Stimulated activated CD8-positive, alpha-beta memory T cell treated with anti-CD3 and anti-CD28 coated beads, Interleukin-2, amount 100 ng/mL, for 1 hour (primary cell): ENCODE results near the gene MARF1.
"Not testable (repeated sequence)": the region's sequence is repeated elsewhere in the genome, so short reads cannot be mapped to it uniquely, and the experiment has no call there.

Experiments used
- DNase-seq, 2 donors: peaks; one replicate each; pipeline ENCODE4 v3.0.0-alpha.2; 2020; ENCODE audit warnings: low read depth in 2 of 2

MARF1 gene

DNA sequence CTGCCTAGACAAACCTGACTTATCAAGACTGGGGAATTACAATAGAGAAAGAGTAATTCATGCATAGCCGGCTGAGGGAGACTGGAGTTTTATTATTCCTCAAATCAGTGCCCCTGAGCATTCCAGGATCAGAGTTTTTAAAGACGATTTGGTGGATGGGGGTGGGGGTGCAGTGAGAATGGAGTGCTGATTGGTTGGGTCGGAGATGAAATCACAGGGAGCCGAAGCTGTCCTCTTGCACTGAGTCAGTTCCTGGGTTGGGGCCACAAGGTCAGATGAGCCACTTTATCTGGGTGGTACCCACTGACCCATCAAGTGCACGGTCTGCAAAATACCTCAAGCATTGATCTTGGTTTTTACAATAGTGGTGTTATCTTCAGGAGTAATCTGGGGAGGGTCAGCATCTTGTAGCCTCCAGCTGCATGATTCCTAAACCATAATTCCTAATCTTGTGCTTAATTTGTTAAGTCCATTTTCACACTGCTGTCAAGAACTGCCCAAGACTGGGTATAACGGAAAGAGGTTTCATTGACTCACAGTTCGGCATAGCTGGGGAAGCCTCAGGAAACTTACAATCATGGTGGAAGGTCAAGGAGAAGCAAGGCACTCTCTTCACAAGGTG, 69.6 kb downstream of the MARF1 start:
- DNase-seq: no peak

- DNase-seq: no peak
Observed at GRCh38 chr16:15572329-15573001, 70.5 kb downstream of the MARF1 start.

- DNase-seq: no peak
Observed at GRCh38 chr16:15571557-15571956, 71.4 kb downstream of the MARF1 start.

GRCh38 chr16:15570666-15571065, 72.3 kb downstream of the MARF1 start:
- not testable (repeated sequence) for DNase-seq

DNA sequence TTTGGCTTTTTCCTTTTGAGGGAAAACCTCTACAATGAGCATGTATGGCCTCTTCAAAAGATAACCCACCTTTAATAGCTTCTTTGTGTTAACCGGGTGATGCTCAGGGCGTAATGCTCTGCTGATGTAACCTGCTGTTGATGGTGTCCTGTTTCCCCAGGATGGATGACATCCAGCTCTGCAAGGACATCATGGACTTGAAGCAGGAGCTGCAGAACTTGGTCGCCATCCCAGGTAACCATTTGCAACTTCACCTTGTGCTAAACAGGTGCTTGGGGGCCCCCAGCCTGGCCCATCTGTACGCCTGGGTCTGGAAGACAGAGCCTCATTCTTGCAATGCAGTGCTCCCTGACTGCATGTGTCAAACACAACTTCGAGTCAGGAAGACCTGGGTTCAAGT, 75.1 kb downstream of the MARF1 start:
- DNase-seq: no peak

GRCh38 chr16:15566095-15566494, 76.9 kb downstream of the MARF1 start:
- DNase-seq: no peak

GRCh38 chr16:15564604-15565339, 78.2 kb downstream of the MARF1 start:
- no peak for DNase-seq

DNA sequence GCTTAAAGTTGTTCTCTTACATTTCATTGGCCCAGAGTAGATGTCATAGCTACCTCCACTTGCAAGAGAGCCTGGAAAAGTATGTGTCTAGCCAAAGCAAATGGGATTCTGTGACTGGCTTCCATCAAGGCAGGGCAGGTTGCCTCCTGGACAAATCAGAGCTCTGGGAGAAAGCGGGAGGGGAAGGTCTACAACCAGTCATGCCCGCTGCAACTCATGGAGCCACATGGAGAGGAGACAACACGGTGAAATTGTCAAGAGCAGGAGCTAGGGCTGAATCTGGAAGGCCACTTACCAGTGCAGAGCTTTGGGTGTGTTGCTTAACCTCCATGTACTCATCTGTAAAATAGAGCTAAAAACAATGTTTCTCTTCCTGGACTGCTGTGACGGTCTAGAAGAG, 83.8 kb downstream of the MARF1 start:
- no peak for DNase-seq

- no peak for DNase-seq
Observed at GRCh38 chr16:15557258-15557657, 85.7 kb downstream of the MARF1 start.

- DNase-seq: no peak
Observed at GRCh38 chr16:15556130-15556529, 86.8 kb downstream of the MARF1 start.

DNA sequence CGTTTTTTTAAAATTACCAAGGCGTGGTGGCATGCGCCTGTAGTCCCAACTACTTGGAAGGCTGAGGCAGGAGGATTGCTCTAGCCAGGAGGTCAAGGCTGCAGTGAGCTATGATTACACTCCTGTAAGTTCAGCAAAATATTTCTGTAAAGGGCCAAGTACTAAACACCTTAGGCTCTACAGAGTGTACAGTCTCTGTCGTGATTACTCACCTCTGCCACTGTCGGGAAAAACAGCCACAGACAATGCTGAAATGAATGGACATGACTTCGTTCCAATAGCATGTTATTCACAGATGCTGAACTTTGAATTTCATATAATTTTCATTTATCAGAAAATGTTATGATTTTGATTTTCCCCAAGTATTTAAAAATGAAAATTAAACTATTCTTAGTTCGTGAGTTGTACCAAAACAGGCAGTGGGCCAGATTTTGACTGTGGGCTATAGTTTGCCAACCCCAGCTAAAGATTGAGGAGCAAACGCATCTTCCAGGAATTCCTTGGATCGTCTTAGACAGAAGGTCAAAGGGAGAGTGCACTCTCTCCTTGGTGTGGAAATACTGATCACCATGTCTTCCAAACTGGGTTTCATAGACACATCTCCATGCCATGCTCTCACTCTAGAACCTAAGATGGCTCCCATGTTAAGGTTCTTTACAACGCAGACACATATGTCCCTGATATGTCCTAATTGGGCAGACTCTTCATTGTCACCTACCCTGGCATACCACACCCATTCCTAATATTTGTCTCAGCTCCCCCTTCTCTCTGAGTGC, 89.5 kb downstream of the MARF1 start:
- no peak for DNase-seq

DNA sequence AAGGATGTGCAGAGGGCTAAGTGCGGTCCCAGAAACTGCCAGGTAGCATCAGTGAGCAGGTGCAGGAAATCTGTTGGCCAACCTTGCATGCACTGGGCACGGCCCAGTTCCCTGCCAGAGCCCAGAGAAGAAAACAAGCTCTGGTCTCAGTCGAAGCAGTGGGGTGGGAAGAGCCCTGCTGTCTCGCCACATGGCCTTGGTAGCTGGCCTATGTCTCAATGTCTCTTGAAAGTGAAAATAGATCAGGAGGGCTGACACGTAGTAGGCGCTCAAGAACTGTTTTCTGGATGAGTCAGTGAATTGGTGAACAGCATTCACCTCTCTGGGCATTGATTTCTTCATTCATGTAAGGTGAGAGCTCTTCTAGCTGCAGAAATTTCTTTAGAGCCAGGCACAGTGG, 90.4 kb downstream of the MARF1 start:
- DNase-seq: no peak

DNA sequence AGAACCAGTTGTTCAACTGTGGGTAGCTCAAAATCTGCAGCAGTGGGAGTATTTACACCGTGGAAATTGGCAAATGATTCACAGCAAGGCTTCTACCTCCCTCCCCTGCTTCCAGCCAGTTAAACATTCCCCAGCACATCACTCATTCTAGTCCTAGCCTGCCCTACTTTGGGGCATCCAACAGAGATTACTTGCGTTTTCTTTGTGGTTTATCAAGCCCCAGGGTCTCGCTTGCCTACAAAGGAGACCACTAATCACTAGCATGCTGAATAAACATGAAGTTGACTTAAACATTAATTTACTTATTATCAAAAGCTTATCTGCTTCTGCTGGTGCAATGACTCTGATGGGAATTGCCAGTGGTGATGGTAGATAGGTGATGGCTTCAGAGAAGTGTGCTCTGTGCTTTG, 94.5 kb downstream of the MARF1 start:
- DNase-seq: no peak

- no peak for DNase-seq
Observed at GRCh38 chr16:15547768-15548096, 95.2 kb downstream of the MARF1 start.

DNA sequence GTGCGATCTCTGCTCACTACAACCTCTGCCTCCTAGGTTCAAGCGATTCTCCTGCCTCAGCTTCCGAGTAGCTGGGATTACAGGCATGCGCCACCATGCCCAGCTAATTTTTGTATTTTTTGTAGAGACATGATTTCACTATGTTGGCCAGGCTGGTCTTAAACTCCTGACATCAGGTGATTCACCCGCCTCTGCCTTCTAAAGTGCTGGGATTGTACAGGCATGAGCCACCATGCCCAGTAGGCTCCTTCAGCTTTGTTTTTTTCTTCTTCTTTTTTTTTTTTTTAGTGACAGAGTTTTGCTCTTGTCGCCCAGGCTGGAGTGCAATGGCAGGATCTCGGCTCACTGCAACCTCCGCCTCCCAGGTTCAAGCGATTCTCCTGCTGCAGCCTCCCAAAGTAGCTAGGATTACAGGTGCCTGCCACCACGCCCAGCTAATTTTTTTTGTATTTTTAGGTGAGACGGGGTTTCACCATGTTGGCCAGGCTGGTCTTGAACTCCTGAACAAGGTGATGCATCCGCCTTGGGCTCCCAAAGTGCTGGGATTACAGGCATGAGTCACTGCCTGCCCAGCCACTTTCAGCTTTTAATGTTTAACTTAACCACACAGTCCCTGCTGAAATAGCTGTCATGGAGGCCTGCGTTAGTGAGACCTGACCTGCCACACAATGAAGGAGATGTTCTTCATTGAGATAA, 95.7 kb downstream of the MARF1 start:
- not testable (repeated sequence) for DNase-seq

- no peak for DNase-seq
Observed at GRCh38 chr16:15545544-15545943, 97.4 kb downstream of the MARF1 start.

GRCh38 chr16:15544405-15544804, 98.5 kb downstream of the MARF1 start:
- DNase-seq: no peak
